ENCODE data around the gene PDCD7. TPM values are rescaled to one million over a fixed set of nuclear protein-coding genes. Genes with fewer than 3 reads are reported as not detected.

Gene PDCD7
- total and polyA plus RNA-seq, 2 of the 4 experiments (the other 2 are of a cell fraction), result 4.7 to 12.3 TPM

- no peak overlapping the region; the same call in 1 of the 2 replicates for H2BK20ac ChIP-seq (ENCODE audit: low read depth, low read length)
Observed at GRCh38 chr15:65088643-65089021, 45.0 kb downstream of the PDCD7 start.

More at GRCh38 chr15:65088643-65089021, 45.0 kb downstream of the PDCD7 start:
- Histone ChIP-seq H3K36me3 (ENCODE audit: control insufficient read depth, insufficient read depth, low read length) (no peaks in the 10 kb centered on the region), H3K9me3 (ENCODE audit: control insufficient read depth, insufficient read depth, low read length) (no peaks in the 10 kb centered on the region), H4K8ac (ENCODE audit: low read depth in 2 of 2, low read length in 2 of 2) (no peak overlapping the region; a peak in 1 of 4 replicates), H3K4me2 (ENCODE audit: low read depth, low read length) (no peak overlapping the region), H4K20me1 (ENCODE audit: insufficient read depth, low read length) (no peaks in the 10 kb centered on the region), H2AK9ac (replicated peaks; ENCODE audit: low read depth, low read length, poor library complexity) (no peak overlapping the region), H3K4ac (ENCODE audit: low read depth, low read length) (peak overlapping the region; percentile 4; the same call in 1 of the 2 replicates), H3K4me1 (ENCODE audit: control insufficient read depth, insufficient read depth, low read length) (peaks cover 30% of the 10 kb centered on the region), H2BK120ac (ENCODE audit: low read depth, low read length) (peak overlapping the region; percentile 2; the same call in 1 of the 2 replicates), H3K14ac (replicated peaks; ENCODE audit: low read depth, low read length) (no peak overlapping the region), H3K23ac (ENCODE audit: low read depth, low read length) (no peak overlapping the region), H2AFZ (replicated peaks; ENCODE audit: low read length, poor library complexity) (no peak overlapping the region), H3K9me1 (ENCODE audit: insufficient read depth, low read length) (no peaks in the 10 kb centered on the region), H3K79me1 (ENCODE audit: low read depth in 1 of 2, low read length in 2 of 2) (no peaks in the 10 kb centered on the region), H3K9ac (ENCODE audit: low read depth, low read length) (no peak overlapping the region), H4K91ac (ENCODE audit: insufficient read depth, low read depth, low read length) (no peak overlapping the region), H3K18ac (ENCODE audit: low read depth, low read length) (peak overlapping the region; percentile 32; the same call in 1 of the 2 replicates), H3K56ac (ENCODE audit: extremely low read depth, insufficient read depth, low read length) (no peak overlapping the region), H2AK5ac (ENCODE audit: low read depth, low read length) (peak overlapping the region; percentile 71; the same call in 1 of the 2 replicates), H2BK5ac (ENCODE audit: low read depth, low read length, poor library complexity, severe bottlenecking) (no peak overlapping the region), H3K27ac (ENCODE audit: insufficient read depth, low read length) (no peak overlapping the region; the same call in 1 of the 2 replicates), H2BK15ac (ENCODE audit: low read depth, low read length) (no peak overlapping the region), H3K4me3 (ENCODE audit: insufficient read depth, low read depth, low read length) (no peak overlapping the region), H3K27me3 (ENCODE audit: control insufficient read depth, insufficient read depth, low read length) (peaks cover 26% of the 10 kb centered on the region), H4K5ac (ENCODE audit: low read depth, low read length) (peak overlapping the region; percentile 0; the same call in 1 of the 2 replicates)
- POLR2A ChIA-PET (ENCODE audit: unreplicated experiment), result no interaction called here
- in situ Hi-C loops (cut with MboI; ENCODE audit: low sequenced_read_pairs) (loop anchor here (5.0 to 10.0 kb wide), 2 partner anchors 36 to 54 kb away; no protein-coding TSS in a partner anchor), dilution Hi-C loops (cut with HindIII; ENCODE audit: low sequenced_read_pairs, unreplicated experiment) (no loop called here), intact Hi-C loops (cut with micrococcal nuclease) (no loop called here)
- CTCF ChIA-PET, result interaction anchor here (1.9 kb wide), 1 partner anchor 13 kb away, joined by 9 read pairs; no protein-coding TSS in a partner anchor
- ATAC-seq (ENCODE audit: low read depth) (no peak), DNase-seq (no peak)
- BruUV-seq (replicated peaks), result no TSS peak
- no CpG with 5 or more reads among the region's 6 CpGs for WGBS, 2 experiments (ENCODE audit: extremely low coverage in 2 of 2, insufficient read length in 1 of 2)
- TF ChIP-seq CHD1 (IDR thresholded peaks at IDR 0.05; ENCODE audit: low read depth, low read length) (no peak), RAD21 (IDR thresholded peaks at IDR 0.05; ENCODE audit: low read length) (no peak), POLR2A (IDR thresholded peaks at IDR 0.05; ENCODE audit: low read depth, low read length) (no peak), SMC3 (IDR thresholded peaks at IDR 0.05; ENCODE audit: low read depth, low read length) (no peak), RFX5 (IDR thresholded peaks at IDR 0.05; ENCODE audit: low read depth, low read length) (no peak), ELK1 (IDR thresholded peaks at IDR 0.05; ENCODE audit: borderline replicate concordance, low read depth, low read length) (no peak), RCOR1 (IDR thresholded peaks at IDR 0.05; ENCODE audit: insufficient replicate concordance, low read length) (no peak), USF2 (IDR thresholded peaks at IDR 0.05; ENCODE audit: low read depth, low read length) (no peak), MAFK (IDR thresholded peaks at IDR 0.05; ENCODE audit: low read depth, low read length) (no peak), NFE2L2 (IDR thresholded peaks at IDR 0.05; ENCODE audit: low read depth, low read length) (no peak), FOS (IDR thresholded peaks at IDR 0.05; ENCODE audit: low read depth, low read length) (no peak), MXI1 (IDR thresholded peaks at IDR 0.05; ENCODE audit: borderline replicate concordance, low read depth, low read length) (no peak), MAZ (IDR thresholded peaks at IDR 0.05; ENCODE audit: borderline replicate concordance, low read depth, low read length) (no peak), CEBPB (IDR thresholded peaks at IDR 0.05; ENCODE audit: low read depth, low read length) (no peak), CTCF (conservative IDR thresholded peaks at IDR 0.05; ENCODE audit: low read depth, low read length) (no peak), BHLHE40 (IDR thresholded peaks at IDR 0.05; ENCODE audit: low read depth, low read length) (no peak)
